ENCODE results near the gene FYN.

DNA sequence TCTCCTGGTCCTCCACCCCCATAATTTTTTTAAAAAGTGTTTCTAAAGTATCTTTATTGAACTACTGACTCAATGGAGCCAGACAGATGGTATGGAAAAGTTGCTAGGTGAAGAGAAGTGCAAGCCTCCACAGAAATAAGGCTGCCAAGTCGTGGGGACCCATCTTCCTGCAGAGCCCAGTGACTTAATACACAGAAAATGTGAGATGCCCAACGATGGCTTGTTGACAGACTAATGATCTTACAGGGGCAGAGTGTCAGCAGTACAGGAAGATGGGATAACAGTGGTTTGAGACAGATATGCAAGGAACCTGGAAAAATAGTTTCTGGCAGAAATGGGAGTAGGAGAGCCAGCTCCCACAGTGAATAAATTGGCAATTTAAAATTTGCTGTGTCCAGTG lies 43.3 kb downstream of the FYN start:
- no peak for TF ChIP-seq SUZ12 (IDR thresholded peaks at IDR 0.05)
- TF ChIP-seq, protein P1, sequence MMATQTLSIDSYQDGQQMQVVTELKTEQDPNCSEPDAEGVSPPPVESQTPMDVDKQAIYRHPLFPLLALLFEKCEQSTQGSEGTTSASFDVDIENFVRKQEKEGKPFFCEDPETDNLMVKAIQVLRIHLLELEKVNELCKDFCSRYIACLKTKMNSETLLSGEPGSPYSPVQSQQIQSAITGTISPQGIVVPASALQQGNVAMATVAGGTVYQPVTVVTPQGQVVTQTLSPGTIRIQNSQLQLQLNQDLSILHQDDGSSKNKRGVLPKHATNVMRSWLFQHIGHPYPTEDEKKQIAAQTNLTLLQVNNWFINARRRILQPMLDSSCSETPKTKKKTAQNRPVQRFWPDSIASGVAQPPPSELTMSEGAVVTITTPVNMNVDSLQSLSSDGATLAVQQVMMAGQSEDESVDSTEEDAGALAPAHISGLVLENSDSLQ (IDR thresholded peaks at IDR 0.05): no peak
- TF ChIP-seq ARNT (IDR thresholded peaks at IDR 0.05): no peak
- no peak for TF ChIP-seq TARDBP (IDR thresholded peaks at IDR 0.05)
- no peak for TF ChIP-seq L3MBTL2 (conservative IDR thresholded peaks at IDR 0.05)
